Bronchial epithelial cell (primary cell): Measurements from ENCODE around the gene S100A11. TPM values are rescaled to one million over a fixed set of nuclear protein-coding genes. Genes with fewer than 3 reads are reported as not detected.

Experiments used
- DNase-seq: peaks from one replicate; pipeline ENCODE4 v3.0.0-alpha.2; 2010; ENCODE audit warnings: low read depth
- FAIRE-seq: peaks from 2 replicates; lab custom pipeline; 2011; peaks lifted over from hg19 to GRCh38; lab: Jason Lieb, UNC
- H3K27me3 ChIP-seq: 2 replicates; pipeline ENCODE4 v1.5.1; 2011; ENCODE audit warnings: low read length; ENCODE audit not compliant: control insufficient read depth, insufficient read depth
- H3K36me3 ChIP-seq: 2 replicates; pipeline ENCODE4 v1.5.1; 2011; ENCODE audit warnings: low read length; ENCODE audit not compliant: control insufficient read depth, insufficient read depth
- H3K4me3 ChIP-seq: 2 replicates; pipeline ENCODE4 v1.5.1; 2011; ENCODE audit warnings: mild to moderate bottlenecking, low read depth, low read length, control low read depth
- total RNA-seq: library from RNA; depleted of rRNA; stranded (reverse); fragments of >200 nt; gene quantifications from 2 replicates; pipeline ENCODE4 v1.2.1, GENCODE V29; 2014
- TF ChIP-seq, protein P1 (sequence below): IDR thresholded peaks from 2 replicates; pipeline ENCODE4 v1.5.1; 2011; ENCODE audit warnings: mild to moderate bottlenecking, moderate library complexity, low read length, control low read depth, inconsistent platforms; ENCODE audit not compliant: insufficient read depth, severe bottlenecking

The S100A11 gene
- total RNA-seq, 1 donor from 2014 or later, result 58.7 TPM

DNA sequence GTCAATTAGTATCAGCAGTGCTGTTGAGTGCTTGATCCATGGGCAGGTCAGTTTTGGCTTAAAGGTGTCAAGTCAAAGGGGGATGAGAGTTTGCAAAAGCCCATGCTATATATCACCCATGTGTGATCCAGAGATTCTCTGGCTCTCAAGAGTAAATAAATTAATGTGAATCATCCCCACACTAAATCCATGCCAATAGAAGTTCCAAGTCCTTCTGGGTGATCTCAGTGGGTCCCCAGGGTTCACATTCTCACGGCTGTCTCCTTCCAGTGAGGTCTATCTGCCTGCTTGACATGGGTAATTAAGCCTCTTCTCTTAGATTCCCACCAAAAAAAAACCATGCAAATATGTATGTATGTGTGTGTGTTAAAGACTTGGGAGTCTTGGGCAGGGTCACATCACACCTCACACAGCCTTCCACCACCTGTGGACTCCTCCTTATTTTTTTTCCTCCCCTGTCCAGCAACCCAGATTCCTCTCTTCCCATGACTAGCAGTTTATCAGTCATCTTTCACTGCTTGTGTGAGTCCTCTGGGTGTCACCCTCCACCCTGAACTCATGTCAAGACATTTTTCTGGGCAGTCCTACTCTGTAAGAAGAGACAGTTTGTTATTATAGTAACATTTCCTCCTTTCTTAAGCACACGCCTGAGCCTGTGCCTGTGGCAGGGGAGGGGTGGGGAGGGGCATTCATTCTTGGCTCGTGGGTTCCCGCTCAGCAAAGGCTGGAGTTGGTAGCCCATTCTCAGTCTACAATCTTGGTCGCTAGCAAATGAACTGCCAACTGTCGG is 14.3 kb upstream of the S100A11 start:
- FAIRE-seq, result no peak
- H3K27me3 ChIP-seq, result peaks cover 2% of the 10 kb centered on the region
- no peaks in the 10 kb centered on the region for H3K36me3 ChIP-seq
- TF ChIP-seq, protein P1, sequence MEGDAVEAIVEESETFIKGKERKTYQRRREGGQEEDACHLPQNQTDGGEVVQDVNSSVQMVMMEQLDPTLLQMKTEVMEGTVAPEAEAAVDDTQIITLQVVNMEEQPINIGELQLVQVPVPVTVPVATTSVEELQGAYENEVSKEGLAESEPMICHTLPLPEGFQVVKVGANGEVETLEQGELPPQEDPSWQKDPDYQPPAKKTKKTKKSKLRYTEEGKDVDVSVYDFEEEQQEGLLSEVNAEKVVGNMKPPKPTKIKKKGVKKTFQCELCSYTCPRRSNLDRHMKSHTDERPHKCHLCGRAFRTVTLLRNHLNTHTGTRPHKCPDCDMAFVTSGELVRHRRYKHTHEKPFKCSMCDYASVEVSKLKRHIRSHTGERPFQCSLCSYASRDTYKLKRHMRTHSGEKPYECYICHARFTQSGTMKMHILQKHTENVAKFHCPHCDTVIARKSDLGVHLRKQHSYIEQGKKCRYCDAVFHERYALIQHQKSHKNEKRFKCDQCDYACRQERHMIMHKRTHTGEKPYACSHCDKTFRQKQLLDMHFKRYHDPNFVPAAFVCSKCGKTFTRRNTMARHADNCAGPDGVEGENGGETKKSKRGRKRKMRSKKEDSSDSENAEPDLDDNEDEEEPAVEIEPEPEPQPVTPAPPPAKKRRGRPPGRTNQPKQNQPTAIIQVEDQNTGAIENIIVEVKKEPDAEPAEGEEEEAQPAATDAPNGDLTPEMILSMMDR, result peak; percentile 19
- H3K4me3 ChIP-seq, result no peak overlapping the region
- DNase-seq, result peak; percentile 96

DNA sequence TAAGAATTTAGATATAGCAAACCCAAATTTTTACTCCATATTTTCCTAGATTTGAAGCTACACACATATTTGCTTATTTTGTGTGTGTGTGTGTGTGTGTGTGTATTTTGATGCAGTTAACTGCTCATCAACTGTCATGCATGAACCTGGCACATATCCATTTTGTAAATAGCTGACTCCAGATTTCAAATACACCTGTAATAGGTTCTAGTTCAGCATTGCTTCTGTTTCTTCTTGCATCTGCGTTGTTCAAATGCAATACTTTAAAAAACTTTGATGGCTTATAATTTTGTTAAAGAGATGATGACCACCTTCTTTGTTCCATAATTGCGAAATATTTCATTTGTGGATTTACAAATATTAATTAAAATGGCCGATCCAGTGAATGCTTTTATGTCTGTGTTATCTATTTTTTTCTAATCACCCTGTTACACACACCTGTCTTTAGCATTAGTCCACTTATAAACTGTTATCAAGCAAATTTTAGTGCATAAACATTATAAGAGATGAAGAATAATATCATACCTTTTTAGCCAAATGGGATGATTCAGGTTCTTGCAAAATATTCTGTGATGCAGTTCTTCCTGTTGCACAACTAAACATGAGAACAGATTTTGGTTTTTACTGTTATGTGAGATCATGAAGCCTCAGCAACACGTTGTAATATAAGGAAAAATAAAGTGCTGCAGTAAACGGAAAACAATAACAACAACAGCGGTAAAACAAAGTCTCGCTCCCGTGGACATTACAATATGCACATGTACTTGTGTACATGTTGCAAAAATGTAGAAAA is 12.7 kb upstream of the S100A11 start:
- FAIRE-seq (no peak), DNase-seq (peak; percentile 93)
- TF ChIP-seq, protein P1, result no peak
- peaks cover 2% of the 10 kb centered on the region for H3K27me3 ChIP-seq
- no peaks in the 10 kb centered on the region for H3K36me3 ChIP-seq
- H3K4me3 ChIP-seq, result no peak overlapping the region

DNA sequence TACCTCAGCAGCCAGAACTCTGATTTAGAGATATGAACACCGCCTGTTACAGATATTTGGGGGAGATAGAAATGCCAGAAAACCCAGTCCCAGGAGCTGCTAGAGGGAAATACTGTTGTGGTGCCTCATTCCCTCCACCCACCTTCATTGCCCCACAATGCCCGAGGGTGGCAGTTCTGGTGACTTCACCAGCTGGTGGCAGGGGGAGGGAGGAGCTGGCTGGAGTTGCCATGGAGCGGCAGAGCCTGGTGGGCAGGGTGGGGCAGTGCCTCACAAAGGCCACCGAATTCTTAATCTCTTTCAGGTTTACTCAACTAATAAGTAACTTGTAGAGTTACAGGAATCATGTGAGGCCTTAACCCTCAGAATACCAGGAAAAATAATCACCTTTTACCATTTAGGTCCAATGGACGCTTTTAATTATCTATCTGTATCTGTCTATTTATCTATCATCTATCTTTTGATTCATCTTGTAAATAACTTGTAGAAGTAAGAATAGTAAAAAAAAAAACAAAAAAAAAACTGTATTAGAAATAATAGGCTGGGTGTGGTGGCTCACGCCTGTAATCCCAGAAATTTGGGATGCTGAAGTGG is 11.7 kb upstream of the S100A11 start:
- peak; percentile 95 for DNase-seq
- TF ChIP-seq, protein P1, result no peak
- no peaks in the 10 kb centered on the region for H3K36me3 ChIP-seq
- FAIRE-seq, result no peak
- H3K4me3 ChIP-seq, result no peak overlapping the region
- H3K27me3 ChIP-seq, result peaks cover 2% of the 10 kb centered on the region

DNA sequence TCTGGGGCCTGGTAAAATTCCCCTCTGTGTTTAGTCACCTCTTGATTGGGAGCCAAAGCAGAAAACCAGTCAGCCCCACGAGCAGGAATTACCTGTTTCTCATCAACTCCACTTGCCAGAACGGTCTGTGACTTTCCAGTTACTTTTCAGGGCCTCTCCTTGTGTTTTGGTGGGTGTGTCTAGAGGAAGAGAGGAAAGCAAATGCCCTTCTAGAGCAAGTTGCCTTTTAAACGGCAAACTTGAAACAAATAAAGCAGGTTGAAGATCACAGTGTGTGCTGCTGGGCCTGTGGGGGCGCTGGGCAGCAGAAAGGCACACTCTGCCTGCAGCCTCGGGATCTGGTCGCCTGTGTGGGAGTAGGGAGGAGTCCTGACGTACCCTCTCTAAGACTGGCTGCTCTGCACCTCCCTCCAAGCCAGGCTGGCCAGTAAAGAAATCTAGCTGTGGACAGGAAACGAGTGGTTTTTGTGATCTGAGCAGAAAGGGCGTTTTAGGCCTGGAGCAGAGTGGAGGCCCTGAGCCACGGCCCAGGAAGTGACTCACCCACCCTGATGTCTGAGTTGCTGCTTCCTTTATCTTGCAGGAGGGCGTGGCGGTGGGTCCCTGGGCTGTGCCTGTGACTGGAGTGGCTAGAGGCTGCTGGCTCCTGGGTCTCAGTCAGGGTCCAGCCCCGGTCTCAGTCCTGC is 11.1 kb upstream of the S100A11 start:
- peak overlapping the region; percentile 10 for H3K4me3 ChIP-seq
- no peaks in the 10 kb centered on the region for H3K27me3 ChIP-seq
- peak; percentile 98 for DNase-seq
- TF ChIP-seq, protein P1, result peak; percentile 24
- no peaks in the 10 kb centered on the region for H3K36me3 ChIP-seq
- FAIRE-seq, result peak; percentile 28

DNA sequence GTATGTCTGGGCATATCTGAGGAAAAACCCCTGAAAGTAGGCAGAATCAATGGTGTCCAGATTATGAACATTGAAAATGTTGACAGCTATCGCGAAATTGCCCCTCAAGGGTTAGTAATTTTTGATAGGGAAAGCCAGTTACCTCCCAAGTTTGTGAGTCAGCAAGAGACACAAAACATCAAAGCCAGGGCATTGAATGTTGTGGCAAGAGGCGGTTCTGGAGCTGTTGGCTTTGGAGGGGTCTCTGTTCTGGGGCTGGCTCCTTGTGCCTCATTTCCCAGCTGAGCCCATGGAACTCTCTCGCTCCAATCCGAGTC is 10.6 kb upstream of the S100A11 start:
- H3K36me3 ChIP-seq, result no peaks in the 10 kb centered on the region
- peak overlapping the region; percentile 3 for H3K4me3 ChIP-seq
- H3K27me3 ChIP-seq, result no peaks in the 10 kb centered on the region
- TF ChIP-seq, protein P1, result no peak
- DNase-seq (no peak), FAIRE-seq (no peak)
